OCI-LY3 (cell line): ENCODE results near the gene PATL1.
A peak's percentile ranks its signal among the peaks of the same experiment; 100 is the strongest.

Source experiments
- H2AFZ ChIP-seq: fragments of 200-600, 300-600 bp; shearing (Covaris generic); 2 replicates; pipeline ENCODE4 v1.6.0; 2014; ENCODE audit warnings: antibody characterized with exemption, low read depth, low read length
- H3K27ac ChIP-seq: fragments of 200-600, 300-600 bp; sonication (generic); 2 replicates; pipeline ENCODE4 v1.5.1; 2014; ENCODE audit warnings: mild to moderate bottlenecking, low read length, moderate library complexity, mixed read lengths
- H3K27me3 ChIP-seq: fragments of 200-600, 300-600 bp; sonication (generic); 2 replicates; pipeline ENCODE4 v1.6.1; 2014; ENCODE audit warnings: low read depth, low read length, mixed read lengths
- H3K36me3 ChIP-seq: fragments of 200-600, 300-600 bp; sonication (generic); replicated peaks from 2 replicates; pipeline ENCODE3; 2014; ENCODE audit warnings: low read depth, low read length, mixed read lengths
- H3K4me1 ChIP-seq: fragments of 300-600, 200-600 bp; sonication (generic); 2 replicates; pipeline ENCODE4 v1.6.1; 2014; ENCODE audit warnings: low read length, mixed read lengths
- H3K4me2 ChIP-seq: fragments of 200-600, 300-600 bp; sonication (generic); 2 replicates; pipeline ENCODE4 v1.6.1; 2014; ENCODE audit warnings: low read length, mixed read lengths
- H3K4me3 ChIP-seq: fragments of 300-600, 200-600 bp; sonication (generic); 2 replicates; pipeline ENCODE4 v1.5.1; 2014; ENCODE audit warnings: antibody characterized with exemption, mild to moderate bottlenecking, low read length, moderate library complexity
- H3K79me2 ChIP-seq: fragments of 300-600, 200-600 bp; shearing (Covaris generic); 2 replicates; pipeline ENCODE4 v1.6.1; 2014; ENCODE audit warnings: mild to moderate bottlenecking, low read length, mixed read lengths
- H3K9ac ChIP-seq: fragments of 300-600, 200-600 bp; shearing (Covaris generic); 2 replicates; pipeline ENCODE4 v1.6.0; 2014; ENCODE audit warnings: mild to moderate bottlenecking, low read length, moderate library complexity
- H3K9me3 ChIP-seq: fragments of 200-600, 300-600 bp; shearing (Covaris generic); 2 replicates; pipeline ENCODE4 v1.6.1; 2014; ENCODE audit warnings: low read length, mixed read lengths; ENCODE audit not compliant: insufficient read depth
- H4K20me1 ChIP-seq: fragments of 200-600, 300-600 bp; sonication (generic); 2 replicates; pipeline ENCODE4 v1.6.1; 2016; ENCODE audit warnings: low read length, mixed read lengths; ENCODE audit not compliant: insufficient read depth
- EZH2phosphoT487 ChIP-seq: fragments of 200-600 bp; shearing (Covaris generic); IDR thresholded peaks from 2 replicates; pipeline ENCODE4 v1.6.1; 2018; ENCODE audit warnings: antibody characterized with exemption, mixed run types, low read depth
- TF ChIP-seq, protein P1 (sequence below): fragments of 200-600, 300-600 bp; sonication (generic); IDR thresholded peaks from 2 replicates; pipeline ENCODE4 v1.5.1; 2014; ENCODE audit warnings: antibody characterized with exemption, low read length, low read depth

The PATL1 gene, protein sequence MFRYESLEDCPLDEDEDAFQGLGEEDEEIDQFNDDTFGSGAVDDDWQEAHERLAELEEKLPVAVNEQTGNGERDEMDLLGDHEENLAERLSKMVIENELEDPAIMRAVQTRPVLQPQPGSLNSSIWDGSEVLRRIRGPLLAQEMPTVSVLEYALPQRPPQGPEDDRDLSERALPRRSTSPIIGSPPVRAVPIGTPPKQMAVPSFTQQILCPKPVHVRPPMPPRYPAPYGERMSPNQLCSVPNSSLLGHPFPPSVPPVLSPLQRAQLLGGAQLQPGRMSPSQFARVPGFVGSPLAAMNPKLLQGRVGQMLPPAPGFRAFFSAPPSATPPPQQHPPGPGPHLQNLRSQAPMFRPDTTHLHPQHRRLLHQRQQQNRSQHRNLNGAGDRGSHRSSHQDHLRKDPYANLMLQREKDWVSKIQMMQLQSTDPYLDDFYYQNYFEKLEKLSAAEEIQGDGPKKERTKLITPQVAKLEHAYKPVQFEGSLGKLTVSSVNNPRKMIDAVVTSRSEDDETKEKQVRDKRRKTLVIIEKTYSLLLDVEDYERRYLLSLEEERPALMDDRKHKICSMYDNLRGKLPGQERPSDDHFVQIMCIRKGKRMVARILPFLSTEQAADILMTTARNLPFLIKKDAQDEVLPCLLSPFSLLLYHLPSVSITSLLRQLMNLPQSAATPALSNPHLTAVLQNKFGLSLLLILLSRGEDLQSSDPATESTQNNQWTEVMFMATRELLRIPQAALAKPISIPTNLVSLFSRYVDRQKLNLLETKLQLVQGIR

DNA sequence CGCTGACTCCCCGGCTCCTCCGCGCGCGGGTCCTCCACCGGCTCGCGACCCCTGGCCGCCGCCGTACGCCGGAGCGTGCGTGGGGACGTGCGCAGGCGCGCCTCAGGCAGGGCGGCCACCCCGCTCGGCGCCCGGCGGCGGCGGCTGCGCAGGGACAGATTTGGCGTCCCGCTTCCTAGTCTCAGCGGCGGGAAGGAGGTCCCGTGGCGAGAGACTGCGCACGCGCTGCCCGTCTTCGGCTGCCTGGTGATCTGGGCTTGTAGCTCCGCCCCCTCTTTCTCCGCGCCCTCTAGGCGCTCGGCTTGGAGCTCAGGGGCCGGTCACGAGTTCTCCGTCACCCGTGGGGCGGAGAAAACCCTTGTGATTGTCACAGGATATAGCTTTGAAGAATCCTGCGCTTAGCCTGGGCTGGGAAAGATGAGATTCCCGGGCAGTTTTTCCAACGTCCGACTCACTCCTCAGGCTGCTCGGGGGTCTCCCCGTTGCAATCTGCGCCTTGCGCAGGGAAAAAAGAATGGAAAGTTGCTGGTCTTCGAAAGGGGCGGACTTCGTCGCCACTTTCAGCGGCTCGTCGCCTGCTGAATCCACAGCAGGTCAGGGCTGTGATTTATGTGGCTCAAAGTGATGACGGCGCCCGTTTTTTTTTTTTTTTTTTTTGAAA is at the start of gene PATL1:
TSS of gene PATL1 (minus strand) at position 88 of the 661 bp plus-strand sequence. CDS start 142 bp downstream, outside the sequence.
- Histone ChIP-seq H3K36me3 (peaks cover 28% of the 10 kb centered on the region), H3K27ac (peak within 1 kb of the TSS; percentile 67), H3K4me3 (peak within 1 kb of the TSS; percentile 99), H3K4me1 (peaks cover 24% of the 10 kb centered on the region), H3K27me3 (no peaks in the 10 kb centered on the region), H4K20me1 (peaks cover 10% of the 10 kb centered on the region), H3K79me2 (peaks cover 40% of the 10 kb centered on the region), H3K4me2 (peak within 1 kb of the TSS; percentile 94), H3K9ac (peak within 1 kb of the TSS; percentile 97), H2AFZ (peak within 1 kb of the TSS; percentile 87; the same call in 1 of the 2 replicates), H3K9me3 (no peaks in the 10 kb centered on the region)
- TF ChIP-seq, protein P1, sequence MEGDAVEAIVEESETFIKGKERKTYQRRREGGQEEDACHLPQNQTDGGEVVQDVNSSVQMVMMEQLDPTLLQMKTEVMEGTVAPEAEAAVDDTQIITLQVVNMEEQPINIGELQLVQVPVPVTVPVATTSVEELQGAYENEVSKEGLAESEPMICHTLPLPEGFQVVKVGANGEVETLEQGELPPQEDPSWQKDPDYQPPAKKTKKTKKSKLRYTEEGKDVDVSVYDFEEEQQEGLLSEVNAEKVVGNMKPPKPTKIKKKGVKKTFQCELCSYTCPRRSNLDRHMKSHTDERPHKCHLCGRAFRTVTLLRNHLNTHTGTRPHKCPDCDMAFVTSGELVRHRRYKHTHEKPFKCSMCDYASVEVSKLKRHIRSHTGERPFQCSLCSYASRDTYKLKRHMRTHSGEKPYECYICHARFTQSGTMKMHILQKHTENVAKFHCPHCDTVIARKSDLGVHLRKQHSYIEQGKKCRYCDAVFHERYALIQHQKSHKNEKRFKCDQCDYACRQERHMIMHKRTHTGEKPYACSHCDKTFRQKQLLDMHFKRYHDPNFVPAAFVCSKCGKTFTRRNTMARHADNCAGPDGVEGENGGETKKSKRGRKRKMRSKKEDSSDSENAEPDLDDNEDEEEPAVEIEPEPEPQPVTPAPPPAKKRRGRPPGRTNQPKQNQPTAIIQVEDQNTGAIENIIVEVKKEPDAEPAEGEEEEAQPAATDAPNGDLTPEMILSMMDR = no peak
- TF ChIP-seq EZH2phosphoT487 = no peak

DNA sequence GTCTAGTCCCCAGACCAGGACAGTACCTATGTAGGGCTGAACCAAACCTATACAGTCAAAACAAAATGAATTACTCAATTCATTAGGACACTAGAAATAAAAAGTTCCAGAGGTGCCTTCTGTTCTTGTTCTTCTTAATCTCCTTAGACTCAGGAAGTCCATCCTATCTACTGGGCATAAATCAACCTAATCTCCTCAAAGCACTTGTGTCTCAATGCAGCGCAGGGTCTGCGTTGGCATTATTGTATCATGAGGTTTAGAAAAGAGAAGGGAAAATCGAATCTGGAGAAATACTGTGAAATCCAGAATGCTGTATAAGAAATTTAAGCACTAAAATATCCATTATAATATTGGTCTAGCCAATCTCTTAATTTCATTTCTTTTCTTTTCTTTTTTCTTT is 47.2 kb upstream of the PATL1 start:
- no peaks in the 10 kb centered on the region for H4K20me1 ChIP-seq
- no peak for TF ChIP-seq EZH2phosphoT487
- TF ChIP-seq, protein P1 = no peak
- no peak overlapping the region for H2AFZ ChIP-seq
- no peak overlapping the region for H3K4me3 ChIP-seq
- H3K9me3 ChIP-seq = no peaks in the 10 kb centered on the region
- no peaks in the 10 kb centered on the region for H3K79me2 ChIP-seq
- no peaks in the 10 kb centered on the region for H3K36me3 ChIP-seq
- H3K27me3 ChIP-seq = peaks cover 24% of the 10 kb centered on the region; the same call in 1 of the 2 replicates
- no peak overlapping the region for H3K9ac ChIP-seq
- H3K27ac ChIP-seq = no peak overlapping the region
- H3K4me1 ChIP-seq = no peaks in the 10 kb centered on the region
- no peak overlapping the region for H3K4me2 ChIP-seq

DNA sequence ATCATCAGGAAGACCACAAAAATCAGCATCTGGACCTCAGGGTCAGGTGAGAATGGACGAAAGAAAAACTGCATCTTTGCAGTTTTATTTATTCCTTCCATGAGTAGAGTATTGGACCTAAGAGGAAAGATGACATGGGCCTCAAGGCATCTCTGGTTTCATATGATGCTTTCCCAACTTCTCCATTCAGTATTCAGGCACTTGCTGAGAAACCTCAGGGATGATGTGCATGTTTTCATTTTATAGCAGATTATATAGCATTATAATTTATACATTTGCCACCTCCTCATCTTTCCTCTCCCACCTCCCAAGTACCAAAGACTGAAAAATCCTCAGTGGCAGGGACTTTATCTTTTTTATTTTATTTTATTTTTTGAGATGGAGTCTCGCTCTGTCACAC is 44.9 kb upstream of the PATL1 start, which contains the start of gene OR10V1:
TSS of gene OR10V1 (minus strand) at position 101 of the 400 bp plus-strand sequence. CDS start at position 101, 0 bp downstream.
- Histone ChIP-seq H3K9ac (no peak within 1 kb of the TSS), H3K4me1 (no peaks in the 10 kb centered on the region), H3K79me2 (no peaks in the 10 kb centered on the region), H3K27ac (no peak within 1 kb of the TSS), H3K36me3 (no peaks in the 10 kb centered on the region), H4K20me1 (no peaks in the 10 kb centered on the region), H3K9me3 (no peaks in the 10 kb centered on the region), H2AFZ (no peak within 1 kb of the TSS), H3K27me3 (peaks cover 23% of the 10 kb centered on the region; the same call in 1 of the 2 replicates), H3K4me3 (no peak within 1 kb of the TSS), H3K4me2 (no peak within 1 kb of the TSS)
- TF ChIP-seq EZH2phosphoT487 = no peak
- TF ChIP-seq, protein P1 = no peak
